B cell (primary cell): ENCODE results near the gene GABPB1.
"Not testable (repeated sequence)": the region's sequence is repeated elsewhere in the genome, so short reads cannot be mapped to it uniquely, and the experiment has no call there.

Experiments used
- EZH2 ChIP-seq: IDR thresholded peaks from 2 replicates; pipeline ENCODE4 v1.6.1; 2012; ENCODE audit warnings: borderline replicate concordance, low read depth, mild to moderate bottlenecking, moderate library complexity, low read length; ENCODE audit not compliant: insufficient read depth, poor library complexity, severe bottlenecking
- TF ChIP-seq, protein P1 (sequence below): fragments of 200-600 bp; IDR thresholded peaks from one replicate; pipeline ENCODE4 v1.8.0; 2022; ENCODE audit warnings: antibody characterized with exemption, mild to moderate bottlenecking

- TF ChIP-seq EZH2 = not testable (repeated sequence)
- TF ChIP-seq, protein P1, sequence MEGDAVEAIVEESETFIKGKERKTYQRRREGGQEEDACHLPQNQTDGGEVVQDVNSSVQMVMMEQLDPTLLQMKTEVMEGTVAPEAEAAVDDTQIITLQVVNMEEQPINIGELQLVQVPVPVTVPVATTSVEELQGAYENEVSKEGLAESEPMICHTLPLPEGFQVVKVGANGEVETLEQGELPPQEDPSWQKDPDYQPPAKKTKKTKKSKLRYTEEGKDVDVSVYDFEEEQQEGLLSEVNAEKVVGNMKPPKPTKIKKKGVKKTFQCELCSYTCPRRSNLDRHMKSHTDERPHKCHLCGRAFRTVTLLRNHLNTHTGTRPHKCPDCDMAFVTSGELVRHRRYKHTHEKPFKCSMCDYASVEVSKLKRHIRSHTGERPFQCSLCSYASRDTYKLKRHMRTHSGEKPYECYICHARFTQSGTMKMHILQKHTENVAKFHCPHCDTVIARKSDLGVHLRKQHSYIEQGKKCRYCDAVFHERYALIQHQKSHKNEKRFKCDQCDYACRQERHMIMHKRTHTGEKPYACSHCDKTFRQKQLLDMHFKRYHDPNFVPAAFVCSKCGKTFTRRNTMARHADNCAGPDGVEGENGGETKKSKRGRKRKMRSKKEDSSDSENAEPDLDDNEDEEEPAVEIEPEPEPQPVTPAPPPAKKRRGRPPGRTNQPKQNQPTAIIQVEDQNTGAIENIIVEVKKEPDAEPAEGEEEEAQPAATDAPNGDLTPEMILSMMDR = not testable (repeated sequence)
Measured at GRCh38 chr15:50382408-50382807, 27.4 kb upstream of the GABPB1 start.
